HG02973 (cell line): Measurements from ENCODE around the gene UNC5A.

Experiments
- ATAC-seq: cut with Tn5 transposase; IDR thresholded peaks from one replicate; pipeline ENCODE4 v1.9.1; 2021; ENCODE audit warnings: moderate library complexity; ENCODE audit not compliant: unreplicated experiment

Gene UNC5A

GRCh38 chr5:176810081-176810597, at the start of gene UNC5A:
Gene UNC5A, plus strand, starts transcription at chr5:176810559. Its CDS starts 192 bp downstream, at chr5:176810751.
- ATAC-seq, result no peak

- no peak for ATAC-seq
Measured at GRCh38 chr5:176761755-176762154, 48.6 kb upstream of the UNC5A start.

GRCh38 chr5:176762489-176762888, 47.9 kb upstream of the UNC5A start:
- no peak for ATAC-seq

- no peak for ATAC-seq
Measured at GRCh38 chr5:176765687-176766086, 44.7 kb upstream of the UNC5A start.

GRCh38 chr5:176768174-176768970, 42.0 kb upstream of the UNC5A start:
- ATAC-seq, result no peak

- no peak for ATAC-seq
Measured at GRCh38 chr5:176769911-176770310, 40.4 kb upstream of the UNC5A start.

- ATAC-seq, result no peak
Measured at GRCh38 chr5:176770431-176770830, 39.9 kb upstream of the UNC5A start.

GRCh38 chr5:176771102-176771845, 39.1 kb upstream of the UNC5A start:
- no peak for ATAC-seq

GRCh38 chr5:176772271-176773210, 37.8 kb upstream of the UNC5A start:
- no peak for ATAC-seq

- ATAC-seq, result no peak
Measured at GRCh38 chr5:176773408-176774035, 36.8 kb upstream of the UNC5A start.

GRCh38 chr5:176774216-176775171, 35.9 kb upstream of the UNC5A start:
- no peak for ATAC-seq

- no peak for ATAC-seq
Measured at GRCh38 chr5:176775409-176775808, 35.0 kb upstream of the UNC5A start.

GRCh38 chr5:176776141-176776865, 34.1 kb upstream of the UNC5A start:
- ATAC-seq, result no peak

GRCh38 chr5:176776916-176777315, 33.4 kb upstream of the UNC5A start:
- ATAC-seq, result no peak

- no peak for ATAC-seq
Measured at GRCh38 chr5:176778921-176779465, 31.4 kb upstream of the UNC5A start.

- no peak for ATAC-seq
Measured at GRCh38 chr5:176779537-176779936, 30.8 kb upstream of the UNC5A start.

GRCh38 chr5:176780176-176781053, 29.9 kb upstream of the UNC5A start:
- no peak for ATAC-seq

- no peak for ATAC-seq
Measured at GRCh38 chr5:176781054-176781375, 29.3 kb upstream of the UNC5A start.
